Mammary epithelial cell (primary cell): Measurements from ENCODE around the gene ABL1.

Experiments
- EZH2 ChIP-seq: IDR thresholded peaks from 2 replicates; pipeline ENCODE4 v1.6.1; 2012; ENCODE audit warnings: low read length, inconsistent platforms, borderline replicate concordance
- TF ChIP-seq, protein P1 (sequence below), 2 donors: IDR thresholded peaks in 1 of 2; conservative IDR thresholded peaks in 1 of 2; 2 replicates each; pipeline ENCODE4 v1.5.1; 2011 to 2012; ENCODE audit warnings: inconsistent platforms in 2 of 2, low read length in 2 of 2, mild to moderate bottlenecking in 2 of 2, control low read depth in 1 of 2, low read depth in 1 of 2; ENCODE audit not compliant: insufficient read depth in 1 of 2; ENCODE audit errors: extremely low read depth in 1 of 2

DNA sequence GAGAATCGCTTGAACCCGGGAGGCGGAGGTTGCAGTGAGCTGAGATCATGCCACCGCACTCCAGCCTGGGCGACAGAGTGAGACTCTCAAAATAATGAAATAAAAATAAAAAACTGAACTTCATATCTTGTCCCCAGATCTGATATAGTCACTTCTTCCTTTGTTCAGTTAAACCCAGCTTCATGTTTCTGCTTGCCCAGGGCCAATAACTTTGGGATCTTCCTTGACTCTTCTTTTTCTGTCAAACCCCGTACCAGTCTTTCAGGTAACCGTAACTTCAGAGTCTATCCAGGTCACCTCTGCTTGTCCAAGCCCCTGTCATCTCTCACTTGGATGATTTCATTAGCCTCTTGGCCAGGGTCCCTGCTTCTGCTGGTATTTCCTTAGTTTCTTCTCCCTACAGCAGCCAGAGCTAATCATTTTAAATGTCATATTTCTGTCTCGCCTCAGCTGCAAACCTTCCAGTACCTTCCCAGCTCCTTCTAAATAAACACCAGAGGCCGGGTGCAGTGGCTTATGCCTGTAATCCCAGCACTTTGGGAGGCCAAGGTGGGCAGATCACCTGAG lies 19.7 kb upstream of the ABL1 start:
- TF ChIP-seq, protein P1, sequence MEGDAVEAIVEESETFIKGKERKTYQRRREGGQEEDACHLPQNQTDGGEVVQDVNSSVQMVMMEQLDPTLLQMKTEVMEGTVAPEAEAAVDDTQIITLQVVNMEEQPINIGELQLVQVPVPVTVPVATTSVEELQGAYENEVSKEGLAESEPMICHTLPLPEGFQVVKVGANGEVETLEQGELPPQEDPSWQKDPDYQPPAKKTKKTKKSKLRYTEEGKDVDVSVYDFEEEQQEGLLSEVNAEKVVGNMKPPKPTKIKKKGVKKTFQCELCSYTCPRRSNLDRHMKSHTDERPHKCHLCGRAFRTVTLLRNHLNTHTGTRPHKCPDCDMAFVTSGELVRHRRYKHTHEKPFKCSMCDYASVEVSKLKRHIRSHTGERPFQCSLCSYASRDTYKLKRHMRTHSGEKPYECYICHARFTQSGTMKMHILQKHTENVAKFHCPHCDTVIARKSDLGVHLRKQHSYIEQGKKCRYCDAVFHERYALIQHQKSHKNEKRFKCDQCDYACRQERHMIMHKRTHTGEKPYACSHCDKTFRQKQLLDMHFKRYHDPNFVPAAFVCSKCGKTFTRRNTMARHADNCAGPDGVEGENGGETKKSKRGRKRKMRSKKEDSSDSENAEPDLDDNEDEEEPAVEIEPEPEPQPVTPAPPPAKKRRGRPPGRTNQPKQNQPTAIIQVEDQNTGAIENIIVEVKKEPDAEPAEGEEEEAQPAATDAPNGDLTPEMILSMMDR (conservative IDR thresholded peaks at IDR 0.05 in 1 of 2, IDR thresholded peaks at IDR 0.05 in 1 of 2; ENCODE audit: extremely low read depth in 1 of 2, insufficient read depth in 1 of 2, low read depth in 1 of 2, low read length in 2 of 2) = no peak
- TF ChIP-seq EZH2 = no peak
